ENCODE data around the gene ANKRD13A. TPM values are rescaled to one million over a fixed set of nuclear protein-coding genes. Genes with fewer than 3 reads are reported as not detected.

Gene ANKRD13A
- total and polyA plus RNA-seq, 2 of the 13 experiments (the other 11 are each of a cell fraction or from before 2014, with no cell fraction given), result 34.1 to 41.6 TPM

DNA sequence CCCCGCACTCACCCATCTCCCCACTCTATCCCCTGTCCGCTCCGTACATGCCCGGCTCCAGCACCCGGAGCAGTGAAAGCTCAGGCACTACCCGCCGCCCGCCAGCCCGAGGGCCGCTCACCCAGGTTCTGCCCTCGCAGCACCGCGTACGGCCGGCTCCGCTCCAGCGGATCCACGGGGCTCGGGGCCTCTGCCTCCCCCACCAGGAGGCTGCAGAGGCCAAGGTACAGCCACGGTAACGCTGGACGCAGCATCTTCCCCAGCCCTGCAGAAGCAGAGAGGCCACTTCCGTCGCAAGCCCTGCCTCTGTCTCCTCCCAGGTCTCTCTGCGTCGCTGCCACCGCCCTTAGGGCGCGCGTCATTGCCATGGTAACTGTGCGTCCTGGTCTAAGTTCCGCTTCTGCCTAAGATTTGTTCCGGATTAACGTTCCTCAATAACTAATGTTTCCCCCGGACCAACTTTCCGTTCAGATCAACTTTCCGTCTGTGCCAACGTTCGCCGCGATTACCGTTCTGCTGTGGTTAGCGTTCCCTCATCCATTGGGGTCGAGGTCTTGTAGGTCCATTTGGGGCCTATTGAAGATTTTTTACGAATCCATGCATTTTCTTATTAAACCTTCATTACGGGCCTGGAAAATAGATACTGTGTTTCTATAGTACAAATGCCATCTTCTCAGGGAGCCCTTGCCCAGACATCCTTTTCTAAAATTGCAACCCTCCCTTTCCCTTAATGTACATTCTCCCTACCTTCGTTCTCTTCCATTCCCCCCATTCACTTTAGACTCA lies 49.2 kb downstream of the ANKRD13A start, which contains the start of gene C12orf76 (continued):
- TF ChIP-seq ZNF609 (CRISPR knock-in tag; IDR thresholded peaks at IDR 0.05; ENCODE audit: borderline replicate concordance) (0 out of 2 replicates have a peak, but pooled peaks have one; percentile 72), RBM22 (optimal IDR thresholded peaks at IDR 0.05; ENCODE audit: low read length) (peak; percentile 96), FOSL2 (CRISPR knock-in tag; IDR thresholded peaks at IDR 0.05) (peak; percentile 65), ATF6 (CRISPR knock-in tag; conservative IDR thresholded peaks at IDR 0.05) (no peak), GZF1 (CRISPR knock-in tag; IDR thresholded peaks at IDR 0.05) (no peak), ZNF550 (CRISPR knock-in tag; IDR thresholded peaks at IDR 0.05; ENCODE audit: borderline replicate concordance) (no peak), ZNF572 (CRISPR knock-in tag; IDR thresholded peaks at IDR 0.05) (no peak)
- TF ChIP-seq, protein P1, sequence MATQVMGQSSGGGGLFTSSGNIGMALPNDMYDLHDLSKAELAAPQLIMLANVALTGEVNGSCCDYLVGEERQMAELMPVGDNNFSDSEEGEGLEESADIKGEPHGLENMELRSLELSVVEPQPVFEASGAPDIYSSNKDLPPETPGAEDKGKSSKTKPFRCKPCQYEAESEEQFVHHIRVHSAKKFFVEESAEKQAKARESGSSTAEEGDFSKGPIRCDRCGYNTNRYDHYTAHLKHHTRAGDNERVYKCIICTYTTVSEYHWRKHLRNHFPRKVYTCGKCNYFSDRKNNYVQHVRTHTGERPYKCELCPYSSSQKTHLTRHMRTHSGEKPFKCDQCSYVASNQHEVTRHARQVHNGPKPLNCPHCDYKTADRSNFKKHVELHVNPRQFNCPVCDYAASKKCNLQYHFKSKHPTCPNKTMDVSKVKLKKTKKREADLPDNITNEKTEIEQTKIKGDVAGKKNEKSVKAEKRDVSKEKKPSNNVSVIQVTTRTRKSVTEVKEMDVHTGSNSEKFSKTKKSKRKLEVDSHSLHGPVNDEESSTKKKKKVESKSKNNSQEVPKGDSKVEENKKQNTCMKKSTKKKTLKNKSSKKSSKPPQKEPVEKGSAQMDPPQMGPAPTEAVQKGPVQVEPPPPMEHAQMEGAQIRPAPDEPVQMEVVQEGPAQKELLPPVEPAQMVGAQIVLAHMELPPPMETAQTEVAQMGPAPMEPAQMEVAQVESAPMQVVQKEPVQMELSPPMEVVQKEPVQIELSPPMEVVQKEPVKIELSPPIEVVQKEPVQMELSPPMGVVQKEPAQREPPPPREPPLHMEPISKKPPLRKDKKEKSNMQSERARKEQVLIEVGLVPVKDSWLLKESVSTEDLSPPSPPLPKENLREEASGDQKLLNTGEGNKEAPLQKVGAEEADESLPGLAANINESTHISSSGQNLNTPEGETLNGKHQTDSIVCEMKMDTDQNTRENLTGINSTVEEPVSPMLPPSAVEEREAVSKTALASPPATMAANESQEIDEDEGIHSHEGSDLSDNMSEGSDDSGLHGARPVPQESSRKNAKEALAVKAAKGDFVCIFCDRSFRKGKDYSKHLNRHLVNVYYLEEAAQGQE (IDR thresholded peaks at IDR 0.05; ENCODE audit: borderline replicate concordance in 1 of 2, low read depth in 1 of 2, low read length in 2 of 2), result no peak; a peak in 1 of 4 replicates
- TF ChIP-seq, protein P2, sequence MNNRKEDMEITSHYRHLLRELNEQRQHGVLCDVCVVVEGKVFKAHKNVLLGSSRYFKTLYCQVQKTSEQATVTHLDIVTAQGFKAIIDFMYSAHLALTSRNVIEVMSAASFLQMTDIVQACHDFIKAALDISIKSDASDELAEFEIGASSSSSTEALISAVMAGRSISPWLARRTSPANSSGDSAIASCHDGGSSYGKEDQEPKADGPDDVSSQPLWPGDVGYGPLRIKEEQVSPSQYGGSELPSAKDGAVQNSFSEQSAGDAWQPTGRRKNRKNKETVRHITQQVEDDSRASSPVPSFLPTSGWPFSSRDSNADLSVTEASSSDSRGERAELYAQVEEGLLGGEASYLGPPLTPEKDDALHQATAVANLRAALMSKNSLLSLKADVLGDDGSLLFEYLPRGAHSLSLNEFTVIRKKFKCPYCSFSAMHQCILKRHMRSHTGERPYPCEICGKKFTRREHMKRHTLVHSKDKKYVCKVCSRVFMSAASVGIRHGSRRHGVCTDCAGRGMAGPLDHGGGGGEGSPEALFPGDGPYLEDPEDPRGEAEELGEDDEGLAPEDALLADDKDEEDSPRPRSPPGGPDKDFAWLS (CRISPR knock-in tag; IDR thresholded peaks at IDR 0.05; ENCODE audit: borderline replicate concordance), result no peak
- TF ChIP-seq, protein P3, sequence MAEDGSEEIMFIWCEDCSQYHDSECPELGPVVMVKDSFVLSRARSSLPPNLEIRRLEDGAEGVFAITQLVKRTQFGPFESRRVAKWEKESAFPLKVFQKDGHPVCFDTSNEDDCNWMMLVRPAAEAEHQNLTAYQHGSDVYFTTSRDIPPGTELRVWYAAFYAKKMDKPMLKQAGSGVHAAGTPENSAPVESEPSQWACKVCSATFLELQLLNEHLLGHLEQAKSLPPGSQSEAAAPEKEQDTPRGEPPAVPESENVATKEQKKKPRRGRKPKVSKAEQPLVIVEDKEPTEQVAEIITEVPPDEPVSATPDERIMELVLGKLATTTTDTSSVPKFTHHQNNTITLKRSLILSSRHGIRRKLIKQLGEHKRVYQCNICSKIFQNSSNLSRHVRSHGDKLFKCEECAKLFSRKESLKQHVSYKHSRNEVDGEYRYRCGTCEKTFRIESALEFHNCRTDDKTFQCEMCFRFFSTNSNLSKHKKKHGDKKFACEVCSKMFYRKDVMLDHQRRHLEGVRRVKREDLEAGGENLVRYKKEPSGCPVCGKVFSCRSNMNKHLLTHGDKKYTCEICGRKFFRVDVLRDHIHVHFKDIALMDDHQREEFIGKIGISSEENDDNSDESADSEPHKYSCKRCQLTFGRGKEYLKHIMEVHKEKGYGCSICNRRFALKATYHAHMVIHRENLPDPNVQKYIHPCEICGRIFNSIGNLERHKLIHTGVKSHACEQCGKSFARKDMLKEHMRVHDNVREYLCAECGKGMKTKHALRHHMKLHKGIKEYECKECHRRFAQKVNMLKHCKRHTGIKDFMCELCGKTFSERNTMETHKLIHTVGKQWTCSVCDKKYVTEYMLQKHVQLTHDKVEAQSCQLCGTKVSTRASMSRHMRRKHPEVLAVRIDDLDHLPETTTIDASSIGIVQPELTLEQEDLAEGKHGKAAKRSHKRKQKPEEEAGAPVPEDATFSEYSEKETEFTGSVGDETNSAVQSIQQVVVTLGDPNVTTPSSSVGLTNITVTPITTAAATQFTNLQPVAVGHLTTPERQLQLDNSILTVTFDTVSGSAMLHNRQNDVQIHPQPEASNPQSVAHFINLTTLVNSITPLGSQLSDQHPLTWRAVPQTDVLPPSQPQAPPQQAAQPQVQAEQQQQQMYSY (CRISPR knock-in tag; IDR thresholded peaks at IDR 0.05), result peak; percentile 29; the same call in 1 of the 2 replicates

Data from HepG2 (cell line).